BE2C (cell line): ENCODE data around the gene ADAMTS17.

Experiments
- DNase-seq: peaks from one replicate; pipeline ENCODE4 v3.0.0-alpha.2; 2020
- H3K27me3 ChIP-seq: fragments of 250-450 bp; sonication (Bioruptor Pico); 2 replicates; pipeline ENCODE4 v1.5.1; 2020; ENCODE audit warnings: mild to moderate bottlenecking
- H3K36me3 ChIP-seq: fragments of 250-450 bp; sonication (Bioruptor Pico); 2 replicates; pipeline ENCODE4 v1.5.1; 2020; ENCODE audit warnings: mild to moderate bottlenecking
- H3K4me1 ChIP-seq: fragments of 250-450 bp; sonication (Bioruptor Pico); 2 replicates; pipeline ENCODE4 v1.5.1; 2020
- H3K4me3 ChIP-seq: 2 replicates; pipeline ENCODE4 v1.5.1; 2011; ENCODE audit warnings: low read depth, low read length
- H3K9me3 ChIP-seq: fragments of 250-450 bp; sonication (Bioruptor Pico); 2 replicates; pipeline ENCODE4 v1.5.1; 2020
- TF ChIP-seq, protein P1 (sequence below): IDR thresholded peaks from 2 replicates; pipeline ENCODE4 v1.5.1; 2012; ENCODE audit warnings: mild to moderate bottlenecking, low read depth, low read length

The ADAMTS17 gene

DNA sequence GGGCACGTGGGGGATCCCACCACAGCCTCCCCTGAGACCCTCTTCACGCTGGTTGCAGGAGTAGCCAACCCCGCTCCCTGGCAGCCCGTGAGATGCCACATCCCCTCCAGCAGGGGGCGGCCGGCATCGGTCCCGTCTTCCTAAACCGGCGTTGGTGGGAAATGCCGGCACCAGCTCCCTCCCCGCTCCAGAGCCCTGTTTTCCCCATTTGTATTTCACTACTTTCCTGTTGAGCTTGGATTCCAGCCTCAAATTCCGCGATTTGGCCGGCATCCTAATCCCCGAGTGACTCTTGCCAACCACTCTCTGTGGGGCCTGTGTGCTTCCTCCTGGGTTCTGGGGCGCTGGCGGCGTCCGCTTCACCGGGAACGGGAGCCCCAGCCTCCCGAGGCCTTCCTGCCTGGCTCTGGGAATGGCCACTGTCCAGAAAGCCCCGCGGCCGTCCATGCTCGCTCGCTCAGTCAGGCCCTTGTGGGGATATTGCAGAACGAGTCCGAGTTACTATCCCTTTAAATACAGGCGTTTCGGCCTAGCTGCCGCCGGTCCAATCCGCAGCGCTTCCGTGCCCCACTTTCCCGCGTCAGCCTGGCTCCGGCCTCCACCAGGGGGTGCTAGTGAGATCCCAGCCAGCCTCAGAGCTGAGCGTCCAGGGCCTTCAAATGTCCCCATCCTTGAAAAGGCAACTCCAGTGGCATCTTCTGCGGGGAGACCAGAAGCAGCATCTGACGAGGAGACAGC, 8.1 kb upstream of the ADAMTS17 start:
- peak; percentile 90 for DNase-seq
- H3K36me3 ChIP-seq, result no peaks in the 10 kb centered on the region

DNA sequence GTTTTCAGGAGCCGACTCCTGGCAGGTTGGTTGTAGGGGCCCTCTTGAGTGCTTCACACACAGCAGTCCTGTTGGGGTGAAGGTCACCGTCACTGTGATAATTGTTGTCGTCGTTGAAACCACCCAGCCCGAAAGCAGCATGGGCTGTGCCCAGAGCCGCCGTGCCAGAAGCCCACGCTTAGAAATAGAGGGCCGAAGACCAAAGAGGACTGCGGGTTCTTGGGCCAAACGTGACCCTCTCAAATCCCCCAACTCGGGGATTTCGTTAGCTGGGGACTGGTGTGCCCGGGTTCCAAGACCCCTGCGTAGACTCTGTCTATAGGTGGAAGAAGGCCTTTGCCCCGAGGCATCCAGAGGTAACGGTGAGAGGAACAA, 7.5 kb upstream of the ADAMTS17 start:
- Histone ChIP-seq H3K36me3 (no peaks in the 10 kb centered on the region), H3K27me3 (no peaks in the 10 kb centered on the region), H3K4me1 (no peaks in the 10 kb centered on the region), H3K9me3 (no peaks in the 10 kb centered on the region), H3K4me3 (peak overlapping the region; percentile 86)
- TF ChIP-seq, protein P1, sequence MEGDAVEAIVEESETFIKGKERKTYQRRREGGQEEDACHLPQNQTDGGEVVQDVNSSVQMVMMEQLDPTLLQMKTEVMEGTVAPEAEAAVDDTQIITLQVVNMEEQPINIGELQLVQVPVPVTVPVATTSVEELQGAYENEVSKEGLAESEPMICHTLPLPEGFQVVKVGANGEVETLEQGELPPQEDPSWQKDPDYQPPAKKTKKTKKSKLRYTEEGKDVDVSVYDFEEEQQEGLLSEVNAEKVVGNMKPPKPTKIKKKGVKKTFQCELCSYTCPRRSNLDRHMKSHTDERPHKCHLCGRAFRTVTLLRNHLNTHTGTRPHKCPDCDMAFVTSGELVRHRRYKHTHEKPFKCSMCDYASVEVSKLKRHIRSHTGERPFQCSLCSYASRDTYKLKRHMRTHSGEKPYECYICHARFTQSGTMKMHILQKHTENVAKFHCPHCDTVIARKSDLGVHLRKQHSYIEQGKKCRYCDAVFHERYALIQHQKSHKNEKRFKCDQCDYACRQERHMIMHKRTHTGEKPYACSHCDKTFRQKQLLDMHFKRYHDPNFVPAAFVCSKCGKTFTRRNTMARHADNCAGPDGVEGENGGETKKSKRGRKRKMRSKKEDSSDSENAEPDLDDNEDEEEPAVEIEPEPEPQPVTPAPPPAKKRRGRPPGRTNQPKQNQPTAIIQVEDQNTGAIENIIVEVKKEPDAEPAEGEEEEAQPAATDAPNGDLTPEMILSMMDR, result no peak
- no peak for DNase-seq

More for the DNA sequence above, 8.1 kb upstream of the ADAMTS17 start:
- Histone ChIP-seq H3K4me3 (peak overlapping the region; percentile 86), H3K4me1 (no peaks in the 10 kb centered on the region), H3K9me3 (no peaks in the 10 kb centered on the region), H3K27me3 (no peaks in the 10 kb centered on the region)
- TF ChIP-seq, protein P1, result peak; percentile 95

DNA sequence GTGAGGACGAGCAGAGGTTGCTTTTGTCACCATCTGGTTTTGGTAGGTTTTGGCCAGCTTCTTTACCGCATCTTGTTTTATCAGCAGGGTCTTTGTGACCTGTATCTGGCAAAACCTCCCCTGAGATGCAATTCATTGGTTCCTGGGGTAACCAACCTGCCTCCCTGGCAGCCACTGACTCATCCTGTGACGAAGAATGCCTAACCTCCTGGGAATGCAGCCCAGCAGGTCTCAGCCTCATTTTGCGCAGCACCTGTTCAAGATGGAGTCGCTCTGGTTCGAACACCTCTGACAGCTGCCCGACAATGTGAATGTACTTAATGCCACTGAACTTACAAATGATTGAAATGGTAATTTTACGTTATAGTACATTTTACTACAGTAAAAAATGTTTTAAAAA, 6.8 kb upstream of the ADAMTS17 start:
- H3K4me3 ChIP-seq, result no peak overlapping the region
- DNase-seq, result no peak
- H3K36me3 ChIP-seq, result no peaks in the 10 kb centered on the region
- H3K9me3 ChIP-seq, result no peaks in the 10 kb centered on the region
- H3K27me3 ChIP-seq, result no peaks in the 10 kb centered on the region
- H3K4me1 ChIP-seq, result no peaks in the 10 kb centered on the region
- TF ChIP-seq, protein P1, result no peak

DNA sequence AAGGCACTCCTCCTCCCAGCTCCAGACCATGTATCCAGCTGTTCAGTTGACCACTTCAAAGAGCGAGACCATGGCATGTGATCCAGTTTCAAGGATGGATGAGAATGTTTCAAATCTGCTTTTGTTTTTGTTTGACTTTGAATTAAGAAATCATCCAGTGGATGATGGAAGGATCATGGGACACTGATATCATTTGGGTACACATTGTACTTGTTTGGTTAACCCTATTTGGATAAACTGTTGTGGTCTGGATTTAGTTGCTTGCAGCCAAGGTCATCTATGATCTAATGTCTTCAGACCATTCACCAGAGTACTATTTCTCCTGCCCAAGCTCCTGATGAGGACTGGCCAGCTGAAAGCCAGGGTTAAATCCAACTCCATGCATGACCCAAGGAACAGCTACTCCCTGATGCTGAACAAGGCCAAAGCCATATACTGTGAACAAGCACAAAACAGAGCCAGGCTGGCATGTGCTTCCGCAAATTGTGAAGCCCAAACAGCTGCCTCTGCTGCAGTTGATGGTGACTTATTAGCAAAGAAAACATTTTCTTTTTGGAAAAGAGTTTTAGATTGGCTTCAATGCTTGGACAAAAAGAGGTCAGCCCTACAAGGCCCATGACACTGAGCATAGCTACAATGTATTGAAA, 5.2 kb upstream of the ADAMTS17 start:
- no peaks in the 10 kb centered on the region for H3K9me3 ChIP-seq
- H3K4me1 ChIP-seq, result no peaks in the 10 kb centered on the region
- H3K4me3 ChIP-seq, result no peak overlapping the region
- no peaks in the 10 kb centered on the region for H3K36me3 ChIP-seq
- TF ChIP-seq, protein P1, result no peak
- no peaks in the 10 kb centered on the region for H3K27me3 ChIP-seq
- no peak for DNase-seq

DNA sequence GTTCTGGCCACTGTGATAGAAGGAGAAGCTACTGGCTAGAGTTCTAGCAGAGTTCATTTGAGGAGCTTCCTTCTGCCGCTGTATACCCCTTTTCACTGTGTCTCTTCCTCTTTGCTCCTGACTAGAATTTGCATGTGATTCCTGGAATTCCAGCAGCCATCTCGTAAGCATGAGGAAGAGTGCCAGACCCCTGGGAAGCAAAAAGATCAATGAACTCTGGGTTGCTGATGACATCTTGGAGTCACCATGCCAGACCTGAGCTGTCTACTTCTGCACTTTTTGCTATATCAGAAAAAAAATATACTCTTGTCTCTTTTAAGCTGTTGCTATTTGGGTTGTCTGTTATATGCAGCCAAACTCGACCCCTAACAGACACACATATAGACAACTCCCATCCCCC, 3.7 kb upstream of the ADAMTS17 start:
- H3K27me3 ChIP-seq, result no peaks in the 10 kb centered on the region
- DNase-seq, result no peak
- H3K4me3 ChIP-seq, result no peak overlapping the region
- no peaks in the 10 kb centered on the region for H3K36me3 ChIP-seq
- H3K9me3 ChIP-seq, result no peaks in the 10 kb centered on the region
- no peaks in the 10 kb centered on the region for H3K4me1 ChIP-seq
- TF ChIP-seq, protein P1, result no peak

DNA sequence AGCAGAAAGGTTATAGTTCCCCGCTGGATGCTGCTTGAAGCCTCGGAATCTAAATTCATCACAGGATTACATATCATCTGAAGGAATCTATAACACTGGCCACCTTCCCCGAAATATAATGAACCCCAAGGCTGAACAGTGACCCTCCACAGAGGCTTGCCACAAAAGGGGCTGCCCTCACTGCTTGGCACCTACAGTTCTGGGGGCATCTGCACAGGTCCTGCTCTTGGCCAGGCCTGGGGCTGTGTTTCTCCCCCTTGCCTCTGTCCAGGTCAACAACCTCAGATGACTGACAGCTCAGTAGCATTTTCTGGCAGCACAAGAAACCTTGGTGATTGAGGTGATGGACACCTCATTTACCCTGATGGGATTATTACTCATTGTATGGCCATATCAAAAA, 1.5 kb upstream of the ADAMTS17 start:
- Histone ChIP-seq H3K9me3 (no peaks in the 10 kb centered on the region), H3K4me1 (no peaks in the 10 kb centered on the region), H3K36me3 (no peaks in the 10 kb centered on the region), H3K27me3 (no peaks in the 10 kb centered on the region), H3K4me3 (no peak overlapping the region)
- TF ChIP-seq, protein P1, result no peak
- no peak for DNase-seq
